SK-N-SH (cell line): ENCODE results near the gene HOMER1. TPM values are rescaled to one million over a fixed set of nuclear protein-coding genes. Genes with fewer than 3 reads are reported as not detected.
A peak's percentile ranks its signal among the peaks of the same experiment; 100 is the strongest.

ENCODE experiments used
- CTCF ChIA-PET: fragments of 300-600, 350-600 bp; formaldehyde crosslinking; extraction: SDS; loops from one replicate; lab custom pipeline; 2021; lab: Yijun Ruan, JAX
- POLR2A ChIA-PET: fragments of 350-600 bp; sonication (Branson Sonifier 250); formaldehyde crosslinking; extraction: SDS; loops from one replicate; lab custom pipeline; 2020; ENCODE audit warnings: antibody characterized with exemption, inconsistent platforms; lab: Yijun Ruan, JAX
- DNase-seq: peaks from one replicate; pipeline ENCODE4 v3.0.0; 2012
- H2AFZ ChIP-seq: fragments of 200-600 bp; sonication (generic); 2 replicates; pipeline ENCODE4 v1.8.1; 2016; ENCODE audit warnings: antibody characterized with exemption, mild to moderate bottlenecking, low read depth
- H3F3A ChIP-seq: fragments of 200-600 bp; sonication (generic); replicated peaks from 2 replicates; pipeline ENCODE3; 2016; ENCODE audit warnings: antibody characterized with exemption, mild to moderate bottlenecking; ENCODE audit not compliant: insufficient read depth
- H3K27ac ChIP-seq, 2 experiments: fragments of 200-500 bp in 1 of 2; fragments of 200-600 bp in 1 of 2; sonication (Bioruptor generic) in 1 of 2; sonication (generic), shearing (Covaris generic) in 1 of 2; 2 replicates each; pipeline versions ENCODE4 v1.5.1 to v1.6.1; 2014 to 2016; ENCODE audit warnings: low read depth in 2 of 2, inconsistent platforms in 1 of 2, low read length in 1 of 2, mild to moderate bottlenecking in 1 of 2, mixed read lengths in 1 of 2
- H3K27me3 ChIP-seq: fragments of 200-600 bp; sonication (generic), shearing (Covaris generic); 2 replicates; pipeline ENCODE4 v1.6.1; 2016; ENCODE audit warnings: mixed run types; ENCODE audit not compliant: insufficient read depth
- H3K36me3 ChIP-seq, 2 experiments: fragments of 200-500 bp in 1 of 2; fragments of 200-600 bp in 1 of 2; sonication (Bioruptor generic) in 1 of 2; sonication (generic) in 1 of 2; replicated peaks in 1 of 2; 2 replicates each; pipeline versions ENCODE3 to v1.5.1; 2014 to 2016; ENCODE audit warnings: low read length in 1 of 2, mild to moderate bottlenecking in 1 of 2; ENCODE audit not compliant: insufficient read depth in 2 of 2, control insufficient read depth in 1 of 2
- H3K4me1 ChIP-seq, 2 experiments: fragments of 200-500 bp in 1 of 2; fragments of 200-600 bp in 1 of 2; sonication (Bioruptor generic) in 1 of 2; sonication (generic), shearing (Covaris generic) in 1 of 2; 2 replicates each; pipeline versions ENCODE4 v1.5.1 to v1.6.1; 2014 to 2016; ENCODE audit warnings: low read depth in 1 of 2, low read length in 1 of 2, mixed run types in 1 of 2; ENCODE audit not compliant: insufficient read depth in 2 of 2, control insufficient read depth in 1 of 2
- H3K4me2 ChIP-seq: fragments of 200-600 bp; sonication (generic), shearing (Covaris generic); 2 replicates; pipeline ENCODE4 v1.6.1; 2017; ENCODE audit warnings: mixed run types
- H3K4me3 ChIP-seq, 2 experiments: fragments of 200-500 bp in 1 of 2; fragments of 200-600 bp in 1 of 2; sonication (Bioruptor generic) in 1 of 2; sonication (generic), shearing (Covaris generic) in 1 of 2; 2 replicates each; pipeline versions ENCODE4 v1.5.1 to v1.8.1; 2014 to 2016; ENCODE audit warnings: low read depth in 2 of 2, inconsistent platforms in 1 of 2, low read length in 1 of 2, mild to moderate bottlenecking in 1 of 2, mixed read lengths in 1 of 2, moderate library complexity in 1 of 2
- H3K79me2 ChIP-seq: fragments of 200-600 bp; sonication (generic); 2 replicates; pipeline ENCODE4 v1.8.1; 2017; ENCODE audit warnings: mild to moderate bottlenecking; ENCODE audit not compliant: insufficient read depth
- H3K9ac ChIP-seq: fragments of 200-600 bp; sonication (generic); 2 replicates; pipeline ENCODE4 v1.6.1; 2017; ENCODE audit warnings: mixed run types
- H3K9me2 ChIP-seq: fragments of 200-600 bp; sonication (generic); 2 replicates; pipeline ENCODE4 v1.6.1; 2017; ENCODE audit warnings: mixed run types
- H3K9me3 ChIP-seq: fragments of 200-600 bp; sonication (generic); 2 replicates; pipeline ENCODE4 v1.6.1; 2017; ENCODE audit warnings: mixed run types, mild to moderate bottlenecking, moderate library complexity
- H4K20me1 ChIP-seq: fragments of 200-600 bp; sonication (generic); 2 replicates; pipeline ENCODE4 v1.6.1; 2017; ENCODE audit warnings: mild to moderate bottlenecking, mixed run types; ENCODE audit not compliant: insufficient read depth
- FOSL2 ChIP-seq: IDR thresholded peaks from 2 replicates; pipeline ENCODE4 v1.4.0; 2012; ENCODE audit warnings: low read depth, mild to moderate bottlenecking, moderate library complexity, borderline replicate concordance
- GATA2 ChIP-seq: sonication (generic); formaldehyde crosslinking; IDR thresholded peaks from 2 replicates; pipeline ENCODE4 v1.5.0; 2020; ENCODE audit warnings: mild to moderate bottlenecking, missing genetic modification reagents
- JUND ChIP-seq: IDR thresholded peaks from 2 replicates; pipeline ENCODE4 v1.4.0; 2012
- NFIC ChIP-seq: IDR thresholded peaks from 2 replicates; pipeline ENCODE4 v1.4.0; 2012; ENCODE audit warnings: borderline replicate concordance
- PBX3 ChIP-seq: IDR thresholded peaks from 2 replicates; pipeline ENCODE4; 2012
- POLR2AphosphoS5 ChIP-seq: IDR thresholded peaks from 2 replicates; pipeline ENCODE4 v1.6.1; 2012; ENCODE audit warnings: low read depth, low read length
- RAD21 ChIP-seq: IDR thresholded peaks from 2 replicates; pipeline ENCODE4 v1.6.1; 2012; ENCODE audit warnings: mild to moderate bottlenecking, low read length
- RFX5 ChIP-seq: IDR thresholded peaks from 2 replicates; pipeline ENCODE4 v1.6.1; 2012; ENCODE audit warnings: mild to moderate bottlenecking, improper control_type of control experiment, low read length
- RXRA ChIP-seq: IDR thresholded peaks from 2 replicates; pipeline ENCODE4 v1.4.0; 2012; ENCODE audit warnings: low read depth, mild to moderate bottlenecking, borderline replicate concordance
- SIN3A ChIP-seq: IDR thresholded peaks from 2 replicates; pipeline ENCODE4 v1.6.1; 2012; ENCODE audit warnings: low read depth, mild to moderate bottlenecking, low read length, moderate library complexity, borderline replicate concordance
- TEAD4 ChIP-seq: IDR thresholded peaks from 2 replicates; pipeline ENCODE4 v1.4.0; 2012; ENCODE audit warnings: mild to moderate bottlenecking, borderline replicate concordance; ENCODE audit not compliant: insufficient read depth
- YY1 ChIP-seq: IDR thresholded peaks from 2 replicates; pipeline ENCODE4 v1.4.0; 2012; ENCODE audit warnings: low read depth, mild to moderate bottlenecking
- WGBS: methylation state at CpG from one replicate; pipeline ENCODE4 v1.1.6; 2017; ENCODE audit warnings: low lambda C conversion rate; 5-methylcytosine and 5-hydroxymethylcytosine counted together
- polyA plus RNA-seq, 3 experiments: library from polyadenylated mRNA; depleted of rRNA; stranded (reverse); fragments of >200 nt; gene quantifications; 2 replicates each; pipeline ENCODE4 v1.2.3, GENCODE V29; 2012
- TF ChIP-seq, protein P1 (sequence below): IDR thresholded peaks from 2 replicates; pipeline ENCODE4 v1.4.0; 2012; ENCODE audit warnings: low read depth, borderline replicate concordance

Gene HOMER1
- polyA plus RNA-seq, 1 of the 3 experiments (the other 2 are of a cell fraction): 2.2 TPM

DNA sequence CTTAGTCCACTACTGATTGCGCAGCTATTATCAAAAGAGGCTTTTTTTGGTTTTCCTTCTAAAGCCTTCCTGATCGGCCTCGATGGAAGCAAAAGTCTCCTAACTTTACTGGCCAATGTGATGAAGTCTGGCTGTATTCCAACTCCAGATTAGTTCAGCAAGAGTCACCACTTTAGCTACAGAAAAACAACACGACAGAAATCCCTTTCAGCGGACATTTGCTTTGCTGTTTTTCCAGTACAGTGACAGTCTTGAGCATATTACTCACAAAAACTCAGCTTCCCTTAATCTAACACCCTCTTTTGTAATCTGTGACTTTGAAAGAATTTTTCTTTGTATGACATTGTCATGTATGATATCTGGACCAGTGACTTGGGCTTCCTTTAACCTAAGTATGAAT lies 95.7 kb downstream of the HOMER1 start:
- ChIA-PET POLR2A (no interaction called here), CTCF (no interaction called here)
- Histone ChIP-seq H3K79me2 (no peaks in the 10 kb centered on the region), H3K4me1 (peaks cover 0 to 13% of the 10 kb centered on the region in 2 experiments; a peak in 3 of 4 replicates), H3K36me3 (no peaks in the 10 kb centered on the region), H3F3A (peaks cover 4% of the 10 kb centered on the region), H3K9me2 (no peaks in the 10 kb centered on the region), H2AFZ (no peak overlapping the region), H3K4me2 (no peak overlapping the region), H3K9ac (no peak overlapping the region), H3K27me3 (no peaks in the 10 kb centered on the region), H3K27ac (no peak overlapping the region), H3K4me3 (no peak overlapping the region), H4K20me1 (no peaks in the 10 kb centered on the region), H3K9me3 (no peaks in the 10 kb centered on the region)
- no peak for TF ChIP-seq RXRA
- TF ChIP-seq, protein P1, sequence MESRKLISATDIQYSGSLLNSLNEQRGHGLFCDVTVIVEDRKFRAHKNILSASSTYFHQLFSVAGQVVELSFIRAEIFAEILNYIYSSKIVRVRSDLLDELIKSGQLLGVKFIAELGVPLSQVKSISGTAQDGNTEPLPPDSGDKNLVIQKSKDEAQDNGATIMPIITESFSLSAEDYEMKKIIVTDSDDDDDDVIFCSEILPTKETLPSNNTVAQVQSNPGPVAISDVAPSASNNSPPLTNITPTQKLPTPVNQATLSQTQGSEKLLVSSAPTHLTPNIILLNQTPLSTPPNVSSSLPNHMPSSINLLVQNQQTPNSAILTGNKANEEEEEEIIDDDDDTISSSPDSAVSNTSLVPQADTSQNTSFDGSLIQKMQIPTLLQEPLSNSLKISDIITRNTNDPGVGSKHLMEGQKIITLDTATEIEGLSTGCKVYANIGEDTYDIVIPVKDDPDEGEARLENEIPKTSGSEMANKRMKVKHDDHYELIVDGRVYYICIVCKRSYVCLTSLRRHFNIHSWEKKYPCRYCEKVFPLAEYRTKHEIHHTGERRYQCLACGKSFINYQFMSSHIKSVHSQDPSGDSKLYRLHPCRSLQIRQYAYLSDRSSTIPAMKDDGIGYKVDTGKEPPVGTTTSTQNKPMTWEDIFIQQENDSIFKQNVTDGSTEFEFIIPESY: no peak
- no peak for DNase-seq
- 89% methylated on average over 5 of the region's 5 CpGs for WGBS

GRCh38 chr5:79417495-79417894 lies 96.4 kb downstream of the HOMER1 start:
- WGBS: 93% methylated on average over 1 of the region's 1 CpG
- CTCF ChIA-PET: interaction anchor here (0.7 kb wide), 1 partner anchor 1150 kb away, joined by 3 read pairs; no protein-coding TSS in a partner anchor
- H3K9me3 ChIP-seq: no peaks in the 10 kb centered on the region

DNA sequence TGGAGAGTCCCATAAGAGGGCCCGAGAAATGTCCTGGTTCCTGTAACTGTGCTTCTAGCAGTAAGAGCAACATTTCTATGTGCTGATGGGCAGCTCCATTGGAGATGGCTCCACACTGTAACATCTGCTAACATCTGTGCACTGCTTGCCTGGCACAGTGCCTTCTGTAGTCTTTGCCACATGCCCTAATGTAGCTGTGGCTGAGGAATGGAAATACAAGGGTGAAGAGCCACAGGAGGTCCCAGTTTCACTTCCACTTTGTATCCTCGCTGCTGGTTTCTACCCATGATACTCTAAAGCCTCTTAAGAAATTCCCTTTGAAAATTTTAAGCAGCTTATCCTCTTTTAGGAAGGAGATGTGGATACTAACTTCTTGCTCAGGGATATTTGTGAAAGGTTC lies 97.4 kb downstream of the HOMER1 start:
- 100% methylated on average over 2 of the region's 2 CpGs for WGBS
- Histone ChIP-seq H2AFZ (no peak overlapping the region), H3K9ac (no peak overlapping the region), H3K9me2 (no peaks in the 10 kb centered on the region), H4K20me1 (no peaks in the 10 kb centered on the region), H3F3A (peaks cover 4% of the 10 kb centered on the region), H3K4me3 (no peak overlapping the region), H3K4me1 (peaks cover 0 to 13% of the 10 kb centered on the region in 2 experiments; a peak in 2 of 4 replicates), H3K4me2 (no peak overlapping the region), H3K36me3 (no peaks in the 10 kb centered on the region), H3K27me3 (no peaks in the 10 kb centered on the region)
- POLR2A ChIA-PET: no interaction called here
- peak; percentile 2 for DNase-seq
- TF ChIP-seq NFIC (no peak), GATA2 (CRISPR knock-in tag) (no peak), POLR2AphosphoS5 (no peak), RFX5 (no peak), FOSL2 (no peak), JUND (no peak), SIN3A (no peak)
- TF ChIP-seq, all 33 proteins: peak for 0
- Histone ChIP-seq H3K27ac (no peak overlapping the region), H3K79me2 (no peaks in the 10 kb centered on the region), H3K9me3 (no peaks in the 10 kb centered on the region)
- CTCF ChIA-PET: interaction anchor here (1.3 kb wide), 1 partner anchor 283 kb away, joined by 5 read pairs; no protein-coding TSS in a partner anchor

More at GRCh38 chr5:79417495-79417894, 96.4 kb downstream of the HOMER1 start:
- peaks cover 0 to 13% of the 10 kb centered on the region in 2 experiments; a peak in 2 of 4 replicates for H3K4me1 ChIP-seq
- no peaks in the 10 kb centered on the region for H4K20me1 ChIP-seq
- H3K4me3 ChIP-seq: no peak overlapping the region
- TF ChIP-seq TEAD4: no peak
- TF ChIP-seq PBX3: no peak
- TF ChIP-seq YY1: no peak
- no peak for TF ChIP-seq RAD21
- no peak for TF ChIP-seq GATA2 (CRISPR knock-in tag)
- TF ChIP-seq SIN3A: no peak
- no peaks in the 10 kb centered on the region for H3K27me3 ChIP-seq
- H3K27ac ChIP-seq: no peak overlapping the region
- DNase-seq: no peak
- no peak overlapping the region for H2AFZ ChIP-seq
- H3K36me3 ChIP-seq: no peaks in the 10 kb centered on the region
- H3K9me2 ChIP-seq: no peaks in the 10 kb centered on the region
- no peak overlapping the region for H3K9ac ChIP-seq
- POLR2A ChIA-PET: no interaction called here
- H3F3A ChIP-seq: peaks cover 4% of the 10 kb centered on the region
- H3K4me2 ChIP-seq: no peak overlapping the region
- no peaks in the 10 kb centered on the region for H3K79me2 ChIP-seq
